ENCODE results near the gene CYP2S1. TPM values are rescaled to one million over a fixed set of nuclear protein-coding genes. Genes with fewer than 3 reads are reported as not detected.
"Not testable (repeated sequence)": the region's sequence is repeated elsewhere in the genome, so short reads cannot be mapped to it uniquely, and the experiment has no call there.

Gene CYP2S1
- total RNA-seq, 1 donor from 2014 or later, result 17.5 TPM

- Mint-ChIP-seq H3K9me3 (ENCODE audit: unreplicated experiment) (no peaks in the 10 kb centered on the region), H3K4me3 (ENCODE audit: unreplicated experiment) (no peak overlapping the region), H3K27me3 (ENCODE audit: unreplicated experiment) (peaks cover 4% of the 10 kb centered on the region), H3K36me3 (ENCODE audit: low read depth, unreplicated experiment) (no peaks in the 10 kb centered on the region), H3K4me1 (ENCODE audit: unreplicated experiment) (peaks cover 8% of the 10 kb centered on the region), H3K27ac (ENCODE audit: unreplicated experiment) (no peak overlapping the region)
- DNase-seq (ENCODE audit: low spot score), result no peak
- TF ChIP-seq CTCF (IDR thresholded peaks at IDR 0.05; ENCODE audit: unreplicated experiment), result no peak
Observed at GRCh38 chr19:41172297-41173164, 20.5 kb upstream of the CYP2S1 start.

- H3K27ac Mint-ChIP-seq (ENCODE audit: unreplicated experiment), result no peak overlapping the region
- peaks cover 8% of the 10 kb centered on the region for H3K4me1 Mint-ChIP-seq (ENCODE audit: unreplicated experiment)
- no peaks in the 10 kb centered on the region for H3K9me3 Mint-ChIP-seq (ENCODE audit: unreplicated experiment)
- TF ChIP-seq CTCF (IDR thresholded peaks at IDR 0.05; ENCODE audit: unreplicated experiment), result no peak
- DNase-seq (ENCODE audit: low spot score), result no peak
- peaks cover 4% of the 10 kb centered on the region for H3K27me3 Mint-ChIP-seq (ENCODE audit: unreplicated experiment)
- peak overlapping the region; percentile 14 for H3K4me3 Mint-ChIP-seq (ENCODE audit: unreplicated experiment)
- no peaks in the 10 kb centered on the region for H3K36me3 Mint-ChIP-seq (ENCODE audit: low read depth, unreplicated experiment)
Observed at GRCh38 chr19:41174297-41174928, 18.6 kb upstream of the CYP2S1 start.

DNA sequence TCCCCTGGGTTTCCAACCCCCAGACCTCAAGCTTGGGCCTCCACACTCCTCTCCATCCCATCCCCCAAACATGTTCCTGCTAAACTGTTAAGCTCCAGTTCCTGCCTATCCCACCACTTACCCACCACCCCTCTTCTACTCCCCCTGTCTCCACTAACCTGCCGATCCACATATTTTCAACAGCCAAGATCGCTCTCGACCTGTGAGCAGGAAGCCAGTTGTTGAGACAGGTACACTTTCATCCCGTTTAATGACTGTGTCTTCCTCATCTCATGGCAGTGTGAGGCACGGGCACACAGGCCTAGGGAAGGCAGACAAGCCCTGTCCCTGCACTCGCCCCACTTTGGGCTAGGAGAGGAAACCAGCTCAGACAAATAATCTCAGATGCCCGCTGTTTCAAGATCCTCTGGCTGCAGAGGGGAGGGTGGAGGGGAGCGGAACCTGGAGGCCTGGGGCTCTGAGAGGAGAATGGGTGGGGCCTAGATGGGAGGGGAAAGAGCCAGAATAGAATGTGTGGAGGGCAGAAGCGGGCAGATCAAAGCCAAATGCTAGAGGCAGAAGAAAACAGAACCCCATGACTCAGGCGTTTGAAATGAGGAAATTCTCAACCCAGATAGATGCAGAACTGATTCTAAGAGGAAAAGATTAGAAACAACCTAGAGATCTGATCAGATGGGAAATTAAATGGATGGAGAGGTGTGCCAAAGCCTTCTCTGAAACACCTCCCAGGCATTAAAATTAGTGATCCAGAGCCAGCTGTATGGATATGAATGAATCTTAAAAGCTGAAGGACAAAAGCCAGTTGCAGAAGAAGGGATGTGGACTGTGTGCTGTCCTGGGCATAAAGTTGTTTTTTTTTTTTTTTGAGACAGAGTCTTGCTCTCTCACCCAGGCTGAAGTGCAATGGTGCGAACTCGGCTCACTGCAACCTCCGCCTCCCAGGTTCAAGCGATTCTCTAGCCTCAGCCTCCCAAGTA lies 16.9 kb upstream of the CYP2S1 start:
- peak; percentile 31 for DNase-seq (ENCODE audit: low spot score)
- H3K9me3 Mint-ChIP-seq (ENCODE audit: unreplicated experiment), result no peaks in the 10 kb centered on the region
- H3K27ac Mint-ChIP-seq (ENCODE audit: unreplicated experiment), result no peak overlapping the region
- no peaks in the 10 kb centered on the region for H3K36me3 Mint-ChIP-seq (ENCODE audit: low read depth, unreplicated experiment)
- H3K4me1 Mint-ChIP-seq (ENCODE audit: unreplicated experiment), result peaks cover 8% of the 10 kb centered on the region
- no peak overlapping the region for H3K4me3 Mint-ChIP-seq (ENCODE audit: unreplicated experiment)
- TF ChIP-seq CTCF (IDR thresholded peaks at IDR 0.05; ENCODE audit: unreplicated experiment), result no peak
- H3K27me3 Mint-ChIP-seq (ENCODE audit: unreplicated experiment), result peaks cover 4% of the 10 kb centered on the region

GRCh38 chr19:41180173-41180572 lies 12.8 kb upstream of the CYP2S1 start:
- H3K27ac Mint-ChIP-seq (ENCODE audit: unreplicated experiment); H3K27me3 Mint-ChIP-seq (ENCODE audit: unreplicated experiment); H3K4me3 Mint-ChIP-seq (ENCODE audit: unreplicated experiment); DNase-seq (ENCODE audit: low spot score); H3K36me3 Mint-ChIP-seq (ENCODE audit: low read depth, unreplicated experiment); H3K9me3 Mint-ChIP-seq (ENCODE audit: unreplicated experiment); H3K4me1 Mint-ChIP-seq (ENCODE audit: unreplicated experiment): not testable (repeated sequence)

All from endothelial cell (in vitro differentiated cells).